Rectal smooth muscle tissue (tissue), 1 donor: ENCODE results near the gene SRRM1.
"Not testable (repeated sequence)": the region's sequence is repeated elsewhere in the genome, so short reads cannot be mapped to it uniquely, and the experiment has no call there.

Experiments
- H3K27ac ChIP-seq: one replicate; pipeline ENCODE4 v1.7.0; 2013; ENCODE audit warnings: low read depth, low read length, inconsistent platforms
- H3K27me3 ChIP-seq: one replicate; pipeline ENCODE4 v1.7.0; 2013; ENCODE audit warnings: low read length; ENCODE audit not compliant: control insufficient read depth, insufficient read depth
- H3K36me3 ChIP-seq: one replicate; pipeline ENCODE4 v1.7.0; 2013; ENCODE audit warnings: low read length; ENCODE audit not compliant: control insufficient read depth, insufficient read depth
- H3K4me1 ChIP-seq: one replicate; pipeline ENCODE4 v1.7.0; 2013; ENCODE audit warnings: low read length; ENCODE audit not compliant: control insufficient read depth, insufficient read depth
- H3K4me3 ChIP-seq: one replicate; pipeline ENCODE4 v1.7.0; 2013; ENCODE audit warnings: low read length
- H3K9ac ChIP-seq: one replicate; pipeline ENCODE4 v1.7.0; 2013; ENCODE audit warnings: low read length

SRRM1 gene

DNA sequence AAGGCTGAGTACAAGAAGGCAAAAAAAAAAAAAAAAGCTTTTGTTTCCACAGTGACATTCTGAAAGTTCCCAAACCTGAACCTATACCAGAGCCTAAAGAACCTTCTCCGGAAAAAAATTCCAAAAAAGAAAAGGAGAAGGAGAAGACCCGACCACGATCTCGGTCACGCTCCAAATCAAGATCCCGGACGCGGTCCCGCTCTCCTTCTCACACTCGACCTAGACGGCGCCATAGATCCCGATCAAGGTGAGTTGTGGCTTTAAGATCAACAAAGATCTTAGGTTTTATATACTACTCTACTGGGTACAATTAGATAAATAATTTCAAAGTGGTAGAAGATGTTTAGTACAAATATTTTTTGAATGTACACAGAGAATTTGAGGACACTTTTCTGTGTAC, 9.3 kb downstream of the SRRM1 start:
- no peaks in the 10 kb centered on the region for H3K4me1 ChIP-seq
- H3K9ac ChIP-seq = no peak overlapping the region
- no peak overlapping the region for H3K27ac ChIP-seq
- no peaks in the 10 kb centered on the region for H3K27me3 ChIP-seq
- H3K36me3 ChIP-seq = peaks cover 42% of the 10 kb centered on the region
- no peak overlapping the region for H3K4me3 ChIP-seq

DNA sequence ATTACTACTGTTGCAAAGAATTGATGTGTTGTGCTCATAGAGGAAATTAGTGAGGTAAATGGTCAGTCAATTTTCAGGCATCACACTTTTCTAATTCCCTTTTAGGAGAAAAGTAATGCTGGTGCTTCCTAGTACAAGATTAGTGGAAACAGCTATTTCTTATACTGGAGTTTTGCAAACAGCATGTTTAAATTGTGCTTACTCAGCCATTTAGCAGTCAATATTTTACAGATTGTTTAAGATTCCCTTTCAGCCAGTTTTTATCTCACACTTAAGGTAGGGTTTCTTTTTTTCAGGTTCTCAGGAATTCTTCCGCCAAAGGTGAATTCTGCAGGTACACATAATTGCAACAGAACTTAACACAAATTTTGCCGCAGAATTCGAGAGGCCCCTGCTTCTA, 10.9 kb downstream of the SRRM1 start:
- Histone ChIP-seq H3K9ac (no peak overlapping the region), H3K27me3 (no peaks in the 10 kb centered on the region), H3K4me3 (no peak overlapping the region), H3K27ac (no peak overlapping the region), H3K36me3 (peaks cover 41% of the 10 kb centered on the region), H3K4me1 (no peaks in the 10 kb centered on the region)

GRCh38 chr1:24656046-24656445, 12.9 kb downstream of the SRRM1 start:
- Histone ChIP-seq H3K27ac (no peak overlapping the region), H3K36me3 (peaks cover 46% of the 10 kb centered on the region), H3K4me1 (no peaks in the 10 kb centered on the region), H3K9ac (no peak overlapping the region), H3K27me3 (no peaks in the 10 kb centered on the region), H3K4me3 (no peak overlapping the region)

DNA sequence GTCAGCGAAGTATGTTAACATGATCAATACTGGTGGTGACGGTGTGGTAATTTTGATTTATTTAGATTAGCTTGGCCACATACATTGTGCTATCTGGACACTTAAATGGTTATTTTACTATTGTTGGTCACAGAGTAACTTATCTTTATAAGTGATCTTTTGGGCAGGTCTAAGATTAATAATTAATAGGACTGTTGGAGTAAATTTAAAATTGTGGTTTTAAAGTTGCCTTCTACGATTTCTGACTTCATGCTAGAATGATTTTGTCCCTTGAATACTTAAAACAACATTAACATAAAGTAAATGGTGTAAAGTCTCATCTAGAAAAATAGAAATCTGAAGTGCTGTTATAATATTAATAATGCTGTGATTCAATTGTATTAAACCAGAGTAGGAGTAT, 14.7 kb downstream of the SRRM1 start:
- Histone ChIP-seq H3K27ac (no peak overlapping the region), H3K4me1 (no peaks in the 10 kb centered on the region), H3K9ac (no peak overlapping the region), H3K4me3 (no peak overlapping the region), H3K36me3 (peaks cover 47% of the 10 kb centered on the region), H3K27me3 (no peaks in the 10 kb centered on the region)

- H3K36me3 ChIP-seq = peaks cover 52% of the 10 kb centered on the region
- no peak overlapping the region for H3K4me3 ChIP-seq
- no peak overlapping the region for H3K9ac ChIP-seq
- no peak overlapping the region for H3K27ac ChIP-seq
- H3K4me1 ChIP-seq = no peaks in the 10 kb centered on the region
- H3K27me3 ChIP-seq = no peaks in the 10 kb centered on the region
These were observed 16.2 kb downstream of the SRRM1 start for GRCh38 chr1:24659166-24659904.

DNA sequence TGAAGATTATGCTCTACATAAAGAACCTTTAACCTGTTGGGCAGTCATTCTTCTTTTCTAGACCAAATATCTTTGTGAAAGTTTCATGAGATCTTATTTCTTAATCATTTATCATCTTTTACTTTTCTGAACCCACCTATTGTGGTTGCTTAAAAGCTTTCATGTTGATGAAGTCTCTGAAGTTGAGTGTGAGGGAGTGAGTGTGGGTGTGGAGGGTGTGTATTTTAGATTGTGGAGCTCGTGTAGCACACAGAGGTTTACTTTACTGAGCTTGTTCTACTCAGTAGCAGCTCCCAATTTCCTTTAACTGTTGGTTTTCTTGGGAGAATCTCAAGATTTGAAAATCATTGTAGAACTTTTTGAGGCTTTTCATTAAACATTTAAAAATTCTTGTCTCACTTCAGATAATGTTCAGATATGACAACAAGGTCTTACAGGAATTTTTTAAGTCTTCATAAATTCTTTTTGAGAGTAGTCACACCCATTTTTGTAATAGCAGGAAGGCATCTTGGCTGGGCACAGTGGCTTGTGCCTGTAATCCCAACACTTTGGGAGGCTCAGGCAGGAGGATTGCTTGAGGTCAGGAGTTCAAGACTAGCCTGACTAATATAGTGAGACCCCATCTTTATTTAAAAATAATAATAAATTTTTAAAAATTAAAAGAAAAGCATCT, 17.0 kb downstream of the SRRM1 start:
- Histone ChIP-seq H3K9ac (no peak overlapping the region), H3K36me3 (peaks cover 46% of the 10 kb centered on the region), H3K4me1 (no peaks in the 10 kb centered on the region), H3K4me3 (no peak overlapping the region), H3K27ac (no peak overlapping the region), H3K27me3 (no peaks in the 10 kb centered on the region)

DNA sequence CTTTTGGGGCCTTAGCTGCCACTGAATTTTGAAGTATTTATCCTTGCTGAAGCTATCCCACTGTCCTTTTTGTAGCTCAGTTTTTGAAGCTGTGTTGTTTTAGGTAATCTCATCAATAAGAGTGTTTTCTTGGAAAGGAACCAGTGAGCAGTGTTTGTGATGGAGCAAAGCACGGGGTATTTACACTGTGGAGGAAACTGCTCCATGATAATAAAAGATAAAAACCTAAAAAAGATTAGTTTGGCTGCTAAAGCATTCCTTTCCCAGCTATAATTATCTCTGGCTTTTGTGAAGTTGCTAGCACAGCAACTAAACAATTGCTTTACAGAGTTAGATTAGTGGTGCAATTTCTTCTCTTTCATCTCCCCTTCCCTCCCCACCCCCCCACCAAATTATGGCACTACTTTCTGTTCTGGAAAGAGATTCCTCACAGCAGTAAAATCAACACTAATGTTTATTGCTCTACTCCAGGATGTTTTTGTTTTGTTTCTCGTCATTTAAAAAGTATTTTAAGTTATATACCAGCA, 21.5 kb downstream of the SRRM1 start:
- Histone ChIP-seq H3K36me3 (peaks cover 45% of the 10 kb centered on the region), H3K27me3 (no peaks in the 10 kb centered on the region), H3K4me3 (no peak overlapping the region), H3K27ac (no peak overlapping the region), H3K4me1 (no peaks in the 10 kb centered on the region), H3K9ac (no peak overlapping the region)

- peaks cover 51% of the 10 kb centered on the region for H3K36me3 ChIP-seq
- H3K4me3 ChIP-seq = no peak overlapping the region
- no peaks in the 10 kb centered on the region for H3K4me1 ChIP-seq
These were observed 23.7 kb downstream of the SRRM1 start for GRCh38 chr1:24666794-24667193.

DNA sequence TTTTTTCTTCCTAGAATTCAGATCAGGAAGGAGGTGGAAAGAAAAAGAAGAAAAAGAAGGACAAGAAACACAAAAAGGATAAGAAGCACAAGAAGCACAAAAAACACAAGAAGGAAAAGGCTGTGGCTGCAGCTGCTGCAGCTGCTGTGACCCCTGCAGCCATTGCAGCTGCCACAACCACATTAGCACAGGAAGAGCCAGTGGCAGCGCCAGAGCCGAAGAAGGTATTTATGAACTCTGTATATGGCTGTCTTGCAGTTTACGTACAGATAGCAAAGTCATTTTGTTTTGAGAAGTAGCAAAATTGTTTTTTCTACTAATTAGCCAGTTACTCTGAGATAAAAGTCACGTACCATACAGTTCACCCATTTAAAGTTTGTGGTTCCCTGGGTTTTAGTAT, 28.3 kb downstream of the SRRM1 start:
- peaks cover 41% of the 10 kb centered on the region for H3K36me3 ChIP-seq
- H3K4me3 ChIP-seq = not testable (repeated sequence)

More at GRCh38 chr1:24666794-24667193, 23.7 kb downstream of the SRRM1 start:
- H3K27me3 ChIP-seq = no peaks in the 10 kb centered on the region
- no peak overlapping the region for H3K27ac ChIP-seq
- no peak overlapping the region for H3K9ac ChIP-seq

DNA sequence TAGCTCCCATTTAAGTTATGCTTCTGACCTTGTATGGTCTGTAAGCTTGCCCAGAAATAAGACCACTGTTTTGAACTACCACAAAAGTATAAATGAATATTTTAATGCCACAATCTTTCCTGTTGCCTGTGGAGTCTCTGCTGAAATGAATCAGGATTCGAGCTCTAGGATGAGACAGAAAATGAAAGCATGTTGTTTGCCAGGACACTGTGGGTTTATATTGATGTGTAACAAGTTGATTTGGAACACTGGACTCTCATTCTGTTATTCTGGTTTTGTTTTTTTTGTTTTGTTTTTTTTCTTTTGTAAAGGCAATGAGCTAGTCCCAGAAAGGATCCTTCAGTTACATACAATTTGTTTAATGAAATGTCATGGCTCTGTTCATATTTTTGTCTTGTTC, 29.6 kb downstream of the SRRM1 start:
- peaks cover 36% of the 10 kb centered on the region for H3K36me3 ChIP-seq
- not testable (repeated sequence) for H3K27ac ChIP-seq, H3K27me3 ChIP-seq, H3K4me1 ChIP-seq, H3K4me3 ChIP-seq, H3K9ac ChIP-seq

More for the DNA sequence above, 28.3 kb downstream of the SRRM1 start:
- not testable (repeated sequence) for H3K9ac ChIP-seq, H3K27me3 ChIP-seq, H3K4me1 ChIP-seq, H3K27ac ChIP-seq

DNA sequence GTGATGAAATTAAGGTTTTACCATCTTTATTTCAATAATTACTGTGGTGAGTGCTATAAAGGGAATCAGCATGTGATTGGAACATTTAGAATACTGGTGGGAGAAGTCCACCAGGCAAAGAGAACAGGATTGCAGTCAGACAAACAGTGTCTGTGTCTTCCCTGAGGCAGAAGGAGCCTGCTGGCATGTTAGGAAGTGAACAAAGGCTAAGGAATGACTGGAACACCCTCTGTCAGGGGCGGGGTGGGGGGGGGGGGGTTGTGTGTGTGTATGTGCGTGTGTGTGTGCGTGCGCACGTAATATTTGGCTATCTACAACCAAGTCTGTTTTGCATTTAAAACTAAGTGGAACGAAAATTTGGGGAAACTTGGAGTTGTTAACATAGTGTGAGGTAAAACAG, 30.2 kb downstream of the SRRM1 start:
- Histone ChIP-seq H3K27me3 (no peaks in the 10 kb centered on the region), H3K9ac (no peak overlapping the region), H3K4me1 (no peaks in the 10 kb centered on the region), H3K27ac (no peak overlapping the region), H3K4me3 (no peak overlapping the region), H3K36me3 (peaks cover 33% of the 10 kb centered on the region)

DNA sequence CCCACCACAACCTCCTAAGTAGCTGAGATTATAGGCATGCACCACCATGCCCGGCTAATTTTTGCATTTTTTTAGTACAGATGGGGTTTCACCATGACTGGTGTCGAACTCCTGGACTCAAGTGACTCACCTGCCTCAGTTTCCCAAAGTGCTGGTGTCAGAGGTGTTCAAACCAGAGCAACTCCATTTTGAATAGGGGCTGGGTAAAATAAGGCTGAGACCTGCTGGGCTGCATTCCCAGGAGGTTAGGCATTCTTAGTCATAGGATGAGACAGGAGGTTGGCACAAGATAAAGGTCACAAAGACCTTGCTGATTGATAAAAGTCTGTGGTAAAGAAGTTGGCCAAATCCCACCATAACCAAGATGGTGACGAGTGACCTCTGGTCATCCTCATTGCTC, 35.3 kb downstream of the SRRM1 start:
- not testable (repeated sequence) for H3K9ac ChIP-seq, H3K36me3 ChIP-seq, H3K4me1 ChIP-seq, H3K27me3 ChIP-seq, H3K27ac ChIP-seq, H3K4me3 ChIP-seq

DNA sequence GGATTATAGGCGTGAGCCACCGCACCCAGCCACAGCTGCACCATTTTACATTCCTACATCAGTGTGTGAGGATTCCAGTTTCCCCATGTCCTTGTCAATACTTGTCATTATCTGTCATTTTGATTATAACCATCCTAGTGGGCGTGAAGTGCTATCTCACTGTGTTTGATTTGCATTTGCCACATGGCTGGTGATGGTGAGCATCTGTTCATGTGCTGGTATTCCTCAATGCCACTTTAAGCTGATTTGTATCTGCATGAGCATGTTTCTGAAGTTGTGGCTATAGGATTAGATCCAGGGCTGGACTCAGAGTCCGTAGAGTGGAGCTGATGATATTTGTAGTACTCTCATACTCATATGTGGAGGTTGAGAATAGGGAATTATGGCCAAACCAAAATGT, 36.6 kb downstream of the SRRM1 start:
- no peak overlapping the region for H3K9ac ChIP-seq
- H3K27ac ChIP-seq = no peak overlapping the region
- no peaks in the 10 kb centered on the region for H3K36me3 ChIP-seq
- no peaks in the 10 kb centered on the region for H3K4me1 ChIP-seq
- H3K27me3 ChIP-seq = no peaks in the 10 kb centered on the region
- H3K4me3 ChIP-seq = no peak overlapping the region
